Naive thymus-derived CD4-positive, alpha-beta T cell (primary cell): ENCODE results near the gene ZWILCH. TPM values are rescaled to one million over a fixed set of nuclear protein-coding genes. Genes with fewer than 3 reads are reported as not detected.
A peak's percentile ranks its signal among the peaks of the same experiment; 100 is the strongest.

Experiments used
- ATAC-seq: fragments of 150-1000 bp; cut with Tn5 transposase; 2 replicates; pipeline ENCODE4 v1.10.0; 2021; ENCODE audit warnings: mild to moderate bottlenecking, moderate library complexity
- CTCF ChIA-PET: fragments of 350-600 bp; sonication (Branson Sonifier 250); formaldehyde crosslinking; loops from one replicate; lab custom pipeline; 2021; ENCODE audit warnings: antibody characterized with exemption; lab: Charles Lee
- POLR2A ChIA-PET: fragments of 350-600 bp; sonication (Branson Sonifier 250); formaldehyde crosslinking; loops from one replicate; lab custom pipeline; 2021; ENCODE audit warnings: antibody characterized with exemption, inconsistent platforms; lab: Charles Lee
- DNase-seq, 9 donors: peaks; one replicate each; pipeline versions ENCODE4 v3.0.0 to v3.0.0-alpha.2; 2020 to 2022; ENCODE audit warnings: mixed read lengths in 1 of 9
- H3K27ac ChIP-seq: one replicate; pipeline ENCODE4 v1.7.0; 2013; ENCODE audit warnings: mild to moderate bottlenecking, low read depth, low read length, moderate library complexity
- H3K27me3 ChIP-seq, 2 donors: one replicate each; pipeline ENCODE4 v1.7.0; 2013; ENCODE audit warnings: low read length in 2 of 2, mild to moderate bottlenecking in 2 of 2, moderate library complexity in 2 of 2; ENCODE audit not compliant: control insufficient read depth in 2 of 2, insufficient read depth in 2 of 2
- H3K36me3 ChIP-seq, 3 experiments: 1 replicate in 2 of 3; 2 replicates in 1 of 3; pipeline ENCODE4 v1.7.0; 2013; ENCODE audit warnings: low read length in 3 of 3, mild to moderate bottlenecking in 3 of 3, moderate library complexity in 1 of 3; ENCODE audit not compliant: insufficient read depth in 3 of 3, control insufficient read depth in 2 of 3
- H3K4me1 ChIP-seq, 2 donors: one replicate each; pipeline ENCODE4 v1.7.0; 2013; ENCODE audit warnings: low read length in 2 of 2, mild to moderate bottlenecking in 2 of 2, moderate library complexity in 1 of 2; ENCODE audit not compliant: control insufficient read depth in 2 of 2, insufficient read depth in 2 of 2
- H3K4me3 ChIP-seq: 2 replicates; pipeline ENCODE4 v1.7.0; 2013; ENCODE audit warnings: mild to moderate bottlenecking, low read length
- H3K9me3 ChIP-seq, 3 experiments: 1 replicate in 2 of 3; 2 replicates in 1 of 3; pipeline ENCODE4 v1.7.0; 2013; ENCODE audit warnings: low read length in 3 of 3; ENCODE audit not compliant: control insufficient read depth in 2 of 3
- H3K27ac Mint-ChIP-seq, 9 donors: one replicate each; pipeline ENCODE4 v1.8.0; 2020 to 2022; ENCODE audit warnings: mixed read lengths in 9 of 9, mild to moderate bottlenecking in 8 of 9, moderate library complexity in 5 of 9, inconsistent platforms in 2 of 9
- H3K27me3 Mint-ChIP-seq, 5 donors: one replicate each; pipeline ENCODE4 v1.8.0; 2021 to 2022; ENCODE audit warnings: mixed read lengths in 5 of 5, mild to moderate bottlenecking in 1 of 5
- H3K36me3 Mint-ChIP-seq, 5 donors: one replicate each; pipeline ENCODE4 v1.8.0; 2020 to 2022; ENCODE audit warnings: mixed read lengths in 5 of 5, mild to moderate bottlenecking in 3 of 5, inconsistent platforms in 1 of 5
- H3K4me1 Mint-ChIP-seq, 7 donors: one replicate each; pipeline ENCODE4 v1.8.0; 2020 to 2022; ENCODE audit warnings: mixed read lengths in 7 of 7, mild to moderate bottlenecking in 3 of 7, inconsistent platforms in 1 of 7
- H3K4me3 Mint-ChIP-seq, 10 donors: one replicate each; pipeline ENCODE4 v1.8.0; 2020 to 2022; ENCODE audit warnings: mild to moderate bottlenecking in 10 of 10, mixed read lengths in 10 of 10, moderate library complexity in 6 of 10, inconsistent platforms in 2 of 10
- H3K9me3 Mint-ChIP-seq, 11 donors: one replicate each; pipeline ENCODE4 v1.8.0; 2020 to 2022; ENCODE audit warnings: mixed read lengths in 11 of 11, mild to moderate bottlenecking in 4 of 11, inconsistent platforms in 1 of 11, moderate library complexity in 1 of 11
- intact Hi-C, 2 donors: fragments of 100-400 bp; cut with micrococcal nuclease; formaldehyde crosslinking; loops; one replicate each; pipeline ENCODE4 v1.15.1; 2023
- polyA plus RNA-seq, 2 donors: library from polyadenylated mRNA; unstranded; fragments of 300-500 nt; fragmentation: Illumina TruSeq; gene quantifications; one replicate each; pipeline ENCODE4 v1.2.3, GENCODE V29; 2021
- total RNA-seq, 6 experiments: library from RNA in 5 of 6; stranded (reverse) in 5 of 6; gene quantifications; 1 replicate in 5 of 6; 2 replicates in 1 of 6; pipeline ENCODE4 v1.2.3 and lab custom pipeline; 2021 to 2026

ZWILCH gene
- total and polyA plus RNA-seq, 7 experiments from 2014 or later, result 4.3 to 20.3 (median 6.0) TPM

DNA sequence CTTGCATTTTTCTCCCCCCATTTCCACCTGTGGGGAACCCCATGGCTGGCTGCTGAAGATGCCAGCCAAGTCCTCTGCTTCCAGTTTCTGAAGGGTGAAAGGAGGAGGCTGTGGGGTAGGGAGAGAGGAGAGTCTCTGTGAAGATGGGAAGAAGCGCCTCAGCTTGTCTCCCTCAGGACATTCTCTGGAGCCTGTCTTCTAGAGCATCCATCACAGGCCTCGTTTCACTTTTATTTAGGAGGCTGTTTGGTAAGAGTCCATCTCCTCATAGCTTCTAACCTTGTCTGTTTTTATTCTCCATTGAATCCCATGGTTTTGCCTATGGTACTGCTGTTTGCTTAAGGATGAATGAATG lies 69.4 kb downstream of the ZWILCH start:
- Histone ChIP-seq H3K36me3 (no peaks in the 10 kb centered on the region), H3K4me1 (no peaks in the 10 kb centered on the region), H3K27me3 (no peaks in the 10 kb centered on the region), H3K27ac (no peak overlapping the region), H3K9me3 (no peaks in the 10 kb centered on the region), H3K4me3 (no peak overlapping the region)
- Mint-ChIP-seq H3K27ac (no peak overlapping the region), H3K36me3 (no peaks in the 10 kb centered on the region), H3K27me3 (no peaks in the 10 kb centered on the region), H3K9me3 (no peaks in the 10 kb centered on the region), H3K4me3 (no peak overlapping the region), H3K4me1 (peaks cover 0 to 13% (median 0%) of the 10 kb centered on the region in 7 donors)
- intact Hi-C loops, result no loop called here
- POLR2A ChIA-PET, result no interaction called here
- CTCF ChIA-PET, result interaction anchor here (1.9 kb wide), 1 partner anchor 10 kb away, joined by 4 read pairs; no protein-coding TSS in a partner anchor
- ATAC-seq (no peak), DNase-seq (no peak)

DNA sequence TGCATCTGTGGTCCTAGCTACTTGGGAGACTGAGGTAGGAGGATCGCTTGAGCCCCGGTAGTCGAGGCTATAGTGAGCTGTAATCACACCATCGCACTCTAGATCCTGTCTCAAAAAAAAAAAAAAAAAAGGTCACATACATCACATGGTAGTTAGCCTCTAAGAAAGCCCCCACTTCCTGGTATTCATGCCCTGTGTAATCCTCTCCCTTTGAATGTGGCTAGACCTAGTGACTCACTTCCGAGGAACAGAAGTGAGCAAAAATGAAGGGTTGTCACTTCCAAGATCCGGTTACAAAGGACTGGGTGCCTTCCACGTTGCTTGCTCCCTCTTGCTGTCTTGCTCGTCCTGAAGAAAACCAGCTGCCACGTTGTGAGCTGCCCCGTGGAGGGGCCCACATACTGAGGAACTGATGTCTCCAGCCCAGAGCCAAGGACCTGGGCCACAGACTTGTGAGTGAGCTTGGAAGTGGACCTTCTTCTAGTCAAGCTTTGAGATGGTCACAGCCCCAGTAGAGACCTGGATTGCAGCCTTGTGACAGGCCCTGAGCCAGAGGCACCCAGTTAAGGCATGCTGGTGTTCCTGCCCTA lies 73.3 kb downstream of the ZWILCH start:
- H3K27ac ChIP-seq, result no peak overlapping the region
- Mint-ChIP-seq H3K4me1 (peaks cover 0 to 13% (median 0%) of the 10 kb centered on the region in 7 donors), H3K4me3 (no peak overlapping the region), H3K27me3 (peaks cover 0 to 3% (median 0%) of the 10 kb centered on the region in 5 donors), H3K36me3 (no peaks in the 10 kb centered on the region), H3K27ac (no peak overlapping the region), H3K9me3 (peaks cover 0 to 4% (median 0%) of the 10 kb centered on the region in 11 donors)
- H3K9me3 ChIP-seq, result no peaks in the 10 kb centered on the region
- no peak for ATAC-seq
- CTCF ChIA-PET, result interaction anchor here (0.6 kb wide), 1 partner anchor 1813 kb away, joined by 3 read pairs; no protein-coding TSS in a partner anchor
- H3K4me3 ChIP-seq, result no peak overlapping the region
- H3K4me1 ChIP-seq, result no peaks in the 10 kb centered on the region
- H3K27me3 ChIP-seq, result no peaks in the 10 kb centered on the region
- H3K36me3 ChIP-seq, result no peaks in the 10 kb centered on the region
- POLR2A ChIA-PET, result no interaction called here
- intact Hi-C loops, result no loop called here
- DNase-seq, result no peak

- intact Hi-C loops, result no loop called here
- DNase-seq (no peak), ATAC-seq (no peak)
- no peak overlapping the region for H3K27ac ChIP-seq
- POLR2A ChIA-PET, result no interaction called here
- peaks cover 0 to 5% (median 0%) of the 10 kb centered on the region in 5 donors for H3K27me3 Mint-ChIP-seq
- H3K27ac Mint-ChIP-seq, result no peak overlapping the region
- CTCF ChIA-PET, result no interaction called here
- no peak overlapping the region for H3K4me3 ChIP-seq
- no peak overlapping the region for H3K4me3 Mint-ChIP-seq
- no peaks in the 10 kb centered on the region for H3K27me3 ChIP-seq
- H3K9me3 ChIP-seq, result no peaks in the 10 kb centered on the region
- peaks cover 0 to 13% (median 0%) of the 10 kb centered on the region in 7 donors for H3K4me1 Mint-ChIP-seq
- H3K9me3 Mint-ChIP-seq, result peaks cover 0 to 4% (median 0%) of the 10 kb centered on the region in 11 donors
- no peaks in the 10 kb centered on the region for H3K4me1 ChIP-seq
- H3K36me3 ChIP-seq, result no peaks in the 10 kb centered on the region
- no peaks in the 10 kb centered on the region for H3K36me3 Mint-ChIP-seq
Measured at GRCh38 chr15:66580643-66581042, 75.5 kb downstream of the ZWILCH start.

- H3K9me3 Mint-ChIP-seq, result peaks cover 0 to 4% (median 0%) of the 10 kb centered on the region in 11 donors
- H3K36me3 Mint-ChIP-seq, result no peaks in the 10 kb centered on the region
- DNase-seq (no peak), ATAC-seq (no peak)
- H3K4me3 ChIP-seq, result no peak overlapping the region
- peaks cover 0 to 6% (median 4%) of the 10 kb centered on the region in 5 donors for H3K27me3 Mint-ChIP-seq
- H3K27ac Mint-ChIP-seq, result no peak overlapping the region
- CTCF ChIA-PET, result no interaction called here
- POLR2A ChIA-PET, result no interaction called here
- H3K27ac ChIP-seq, result no peak overlapping the region
- no peaks in the 10 kb centered on the region for H3K36me3 ChIP-seq
- peak overlapping the region in 1 of 10 donors; percentile 4 for H3K4me3 Mint-ChIP-seq
- intact Hi-C loops, result no loop called here
- peaks cover 0 to 13% (median 0%) of the 10 kb centered on the region in 7 donors for H3K4me1 Mint-ChIP-seq
- no peaks in the 10 kb centered on the region for H3K27me3 ChIP-seq
- no peaks in the 10 kb centered on the region for H3K9me3 ChIP-seq
- H3K4me1 ChIP-seq, result no peaks in the 10 kb centered on the region
Measured at GRCh38 chr15:66581972-66582537, 76.9 kb downstream of the ZWILCH start.

- Mint-ChIP-seq H3K9me3 (peaks cover 0 to 4% (median 0%) of the 10 kb centered on the region in 11 donors), H3K36me3 (no peaks in the 10 kb centered on the region), H3K27me3 (peaks cover 0 to 22% (median 17%) of the 10 kb centered on the region in 5 donors), H3K4me1 (peaks cover 0 to 3% (median 0%) of the 10 kb centered on the region in 7 donors), H3K4me3 (no peak overlapping the region), H3K27ac (no peak overlapping the region)
- Histone ChIP-seq H3K36me3 (no peaks in the 10 kb centered on the region), H3K9me3 (no peaks in the 10 kb centered on the region), H3K4me3 (no peak overlapping the region), H3K27me3 (no peaks in the 10 kb centered on the region), H3K27ac (no peak overlapping the region), H3K4me1 (no peaks in the 10 kb centered on the region)
- POLR2A ChIA-PET, result no interaction called here
- ATAC-seq, result no peak
- CTCF ChIA-PET, result no interaction called here
- intact Hi-C loops, result no loop called here
- DNase-seq, result no peak
Measured at GRCh38 chr15:66586155-66586976, 81.2 kb downstream of the ZWILCH start.

GRCh38 chr15:66587020-66587419 lies 81.9 kb downstream of the ZWILCH start:
- Mint-ChIP-seq H3K4me3 (no peak overlapping the region), H3K9me3 (peaks cover 0 to 1% (median 0%) of the 10 kb centered on the region in 11 donors), H3K27me3 (peaks cover 0 to 19% (median 17%) of the 10 kb centered on the region in 5 donors), H3K36me3 (no peaks in the 10 kb centered on the region), H3K4me1 (peaks cover 0 to 2% (median 0%) of the 10 kb centered on the region in 7 donors), H3K27ac (no peak overlapping the region)
- H3K4me1 ChIP-seq, result no peaks in the 10 kb centered on the region
- ChIA-PET POLR2A (no interaction called here), CTCF (no interaction called here)
- DNase-seq (no peak), ATAC-seq (no peak)
- no peaks in the 10 kb centered on the region for H3K9me3 ChIP-seq
- no peaks in the 10 kb centered on the region for H3K36me3 ChIP-seq
- H3K27ac ChIP-seq, result no peak overlapping the region
- no peak overlapping the region for H3K4me3 ChIP-seq
- H3K27me3 ChIP-seq, result no peaks in the 10 kb centered on the region
- intact Hi-C loops, result no loop called here
